Activated T-cell treated with anti-CD3 and anti-CD28 coated beads, Interleukin-2, amount 50 U/mL, for 1 hour (primary cell): ENCODE results near the gene KLHL35.
"Not testable (repeated sequence)": the region's sequence is repeated elsewhere in the genome, so short reads cannot be mapped to it uniquely, and the experiment has no call there.

ENCODE experiments used
- DNase-seq: peaks from one replicate; pipeline ENCODE4 v3.0.0-alpha.2; 2020

Gene KLHL35

GRCh38 chr11:75387736-75388294, 45.2 kb downstream of the KLHL35 start:
- no peak for DNase-seq

DNA sequence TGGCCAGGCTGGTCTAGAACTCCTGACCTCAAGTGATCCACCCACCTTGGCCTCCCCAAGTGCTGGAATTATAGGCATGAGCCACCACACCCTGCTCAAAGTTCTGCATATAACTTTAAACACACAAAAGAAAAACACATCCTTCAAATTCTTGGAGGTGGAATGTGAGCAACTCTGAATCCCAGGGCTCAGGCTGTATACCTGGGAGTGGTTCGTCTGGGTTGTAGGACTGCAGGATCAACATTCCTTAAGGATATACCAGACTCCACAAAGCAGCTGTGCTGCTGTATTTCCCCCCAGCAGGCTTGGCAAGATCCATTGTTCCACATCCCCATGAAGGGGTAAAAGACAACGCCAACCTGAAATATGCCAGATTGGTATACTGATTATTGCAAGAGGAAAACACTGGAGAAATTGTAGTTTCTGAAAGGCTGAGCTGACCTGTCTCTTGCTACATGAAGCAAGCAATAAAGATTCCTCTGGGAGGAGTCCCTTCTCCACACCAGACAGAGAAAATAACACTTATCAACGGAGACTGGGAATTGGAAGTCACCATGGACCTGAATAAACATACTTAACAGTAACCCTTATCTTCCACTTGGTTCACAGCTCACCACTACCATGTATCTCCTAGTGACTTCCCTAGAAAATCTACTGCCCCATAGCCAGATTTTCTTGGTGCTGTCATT, 45.9 kb downstream of the KLHL35 start:
- no peak for DNase-seq

DNA sequence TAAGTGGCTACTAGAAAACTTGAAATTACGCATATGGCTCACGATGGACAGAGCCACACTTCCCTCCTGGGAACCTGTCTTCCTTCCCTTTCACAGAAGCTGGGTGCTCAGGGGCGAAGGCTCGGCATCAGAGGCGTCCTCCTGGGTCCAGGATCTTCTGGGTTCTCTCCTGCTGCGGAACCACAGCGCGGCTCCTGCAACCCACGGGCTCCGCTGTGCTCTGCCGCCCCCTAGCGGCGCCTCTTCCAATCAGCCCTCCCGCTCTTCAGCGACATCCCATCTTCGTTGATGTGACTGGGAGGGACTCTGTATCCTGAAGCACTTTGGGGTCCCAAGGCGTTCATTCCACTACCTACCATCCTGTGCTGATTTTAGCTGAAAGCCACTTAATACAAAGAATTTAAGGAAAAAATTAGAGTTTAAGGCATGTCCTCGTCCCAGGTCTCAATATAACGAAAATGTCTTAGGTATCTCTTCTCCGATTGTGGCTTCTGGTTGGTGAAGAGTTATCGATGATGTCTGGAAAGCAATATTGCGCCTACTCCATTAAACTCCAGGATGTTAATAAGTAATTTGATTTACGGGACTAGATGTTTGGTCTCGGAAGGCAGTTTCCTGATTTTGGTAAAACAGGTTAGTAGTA, 48.4 kb downstream of the KLHL35 start:
- peak; percentile 81 for DNase-seq

DNA sequence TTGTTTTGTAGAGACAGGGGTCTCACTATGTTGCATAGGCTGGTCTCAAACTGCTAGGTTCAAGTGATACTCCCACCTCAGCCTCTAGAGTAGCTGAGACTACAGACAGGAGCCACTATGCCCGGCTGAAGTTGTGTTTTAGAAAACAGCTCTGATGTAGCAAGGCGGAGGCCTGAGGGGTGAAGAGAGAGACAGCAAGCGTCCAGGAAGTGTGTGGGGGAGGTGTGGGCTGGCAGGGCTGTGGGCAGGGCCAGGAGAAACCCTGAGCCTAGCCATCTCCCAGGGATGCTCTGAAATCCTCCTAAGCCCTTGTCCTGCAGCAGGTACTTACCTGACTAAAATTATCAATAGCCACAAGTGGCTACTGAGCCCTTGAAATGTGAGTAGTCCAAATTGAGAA, 49.8 kb downstream of the KLHL35 start:
- DNase-seq = no peak

DNA sequence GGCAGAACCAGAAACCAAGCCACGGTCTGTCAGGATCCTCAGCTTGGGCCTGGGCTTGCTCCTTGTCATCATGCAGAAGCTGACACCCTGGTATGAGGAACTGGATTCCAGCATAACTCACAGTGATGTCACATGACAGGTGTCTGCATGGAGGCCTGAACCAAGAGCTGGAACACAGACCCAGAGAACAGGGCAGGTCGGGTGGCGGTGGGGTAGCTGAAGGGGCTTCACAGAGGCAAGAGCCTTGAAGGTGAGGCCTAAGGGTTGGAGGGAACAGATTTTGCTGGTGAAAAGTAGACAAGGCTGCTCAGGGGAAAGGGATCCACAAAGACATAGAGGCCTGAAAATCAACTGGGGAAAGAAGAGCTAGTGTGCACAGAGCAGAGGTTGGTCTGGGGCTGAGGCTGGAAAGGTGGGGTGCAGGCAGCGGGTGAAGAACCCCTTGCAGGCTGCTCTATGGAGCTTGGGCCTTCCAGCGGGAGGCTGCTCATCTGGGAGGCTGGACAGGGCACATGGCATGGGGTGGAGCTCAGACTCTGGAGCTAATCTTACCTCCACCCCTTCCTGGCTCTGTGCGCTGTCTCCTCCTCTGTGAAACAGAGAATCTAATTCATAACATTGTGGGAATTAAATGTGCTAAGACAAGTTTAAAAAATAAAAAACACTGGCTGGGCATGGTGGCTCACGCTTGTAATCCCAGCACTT, 52.1 kb downstream of the KLHL35 start:
- no peak for DNase-seq

DNA sequence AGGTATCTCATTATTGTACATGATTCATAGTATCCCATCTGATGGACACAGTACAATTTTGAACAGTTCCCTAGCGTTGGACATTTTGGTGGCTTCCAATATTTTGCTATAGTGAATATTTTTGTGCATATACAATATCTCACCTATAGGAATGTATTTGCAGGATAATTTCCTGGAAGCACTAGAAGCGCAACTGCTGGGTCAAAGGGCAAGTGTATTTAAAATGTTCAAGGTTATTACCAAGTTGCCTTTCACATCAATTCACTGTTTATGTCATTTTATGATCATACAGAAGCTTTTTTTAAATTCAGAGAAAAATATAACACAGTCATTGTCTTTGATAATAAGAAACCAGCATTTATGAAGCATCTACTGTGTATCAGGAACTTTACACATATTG, 52.8 kb downstream of the KLHL35 start:
- DNase-seq = no peak

DNA sequence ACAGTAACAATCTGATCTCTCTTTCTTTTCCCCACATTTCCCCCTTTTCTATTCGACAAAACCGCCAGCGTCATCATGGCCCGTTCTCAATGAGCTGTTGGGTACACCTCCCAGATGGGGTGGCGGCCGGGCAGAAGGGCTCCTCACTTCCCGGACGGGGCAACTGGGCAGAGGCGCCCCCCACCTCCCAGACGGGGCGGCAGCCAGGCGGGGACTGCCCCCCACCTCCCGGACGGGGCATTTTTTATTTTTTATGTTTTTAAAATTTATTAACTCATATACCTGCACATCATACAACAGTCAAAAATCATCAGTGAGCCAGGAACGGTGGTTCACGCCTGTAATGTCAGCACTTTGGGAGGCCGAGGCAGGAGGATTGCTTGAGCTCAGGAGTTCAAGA, 54.2 kb downstream of the KLHL35 start:
- DNase-seq = not testable (repeated sequence)

GRCh38 chr11:75376175-75376574, 56.8 kb downstream of the KLHL35 start:
- no peak for DNase-seq

GRCh38 chr11:75375626-75376025, 57.4 kb downstream of the KLHL35 start:
- DNase-seq = no peak

GRCh38 chr11:75374646-75375045, 58.4 kb downstream of the KLHL35 start:
- DNase-seq = no peak

DNA sequence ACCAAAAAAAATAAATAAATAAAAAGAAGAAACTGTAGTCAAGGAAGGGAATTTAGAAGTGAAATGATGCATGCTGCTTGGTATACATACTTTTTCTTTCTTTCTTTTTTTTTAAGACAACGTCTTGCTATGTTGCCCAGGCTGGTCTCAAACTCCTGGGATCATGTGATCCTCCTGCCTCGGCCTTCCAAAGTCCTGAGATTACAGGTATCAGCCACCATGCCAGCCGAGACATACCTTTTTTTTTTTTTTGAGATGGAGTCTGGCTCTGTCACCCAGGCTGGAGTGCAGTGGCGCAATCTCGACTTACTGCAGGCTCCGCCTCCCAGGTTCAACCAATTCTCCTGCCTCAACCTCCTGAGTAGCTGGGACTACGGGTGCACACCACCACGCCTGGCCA, 59.8 kb downstream of the KLHL35 start:
- DNase-seq = no peak
